ENCODE data around the gene CLEC4M.
"Not testable (repeated sequence)": the region's sequence is repeated elsewhere in the genome, so short reads cannot be mapped to it uniquely, and the experiment has no call there.

CLEC4M gene

DNA sequence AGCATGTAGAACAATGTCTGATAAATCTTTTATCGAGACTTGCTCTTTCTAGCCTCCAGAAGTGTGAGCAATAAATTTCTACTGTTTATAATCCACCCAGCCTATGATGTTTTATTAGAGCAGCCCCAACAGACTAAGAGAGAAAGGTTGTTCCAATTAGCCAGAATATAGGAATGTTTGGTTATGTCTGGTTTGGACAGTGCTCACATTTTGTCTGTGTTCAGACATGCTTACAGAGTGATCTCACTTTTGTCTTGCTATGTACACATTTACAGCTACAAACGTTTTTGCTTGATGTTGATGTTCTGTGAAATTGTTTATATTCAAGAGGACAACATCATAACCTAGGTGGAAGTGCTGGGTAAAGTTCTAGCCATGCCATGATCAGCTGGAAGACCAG lies 48.9 kb downstream of the CLEC4M start:
- no peak for DNase-seq (ENCODE audit: low read depth in 2 of 2)

DNA sequence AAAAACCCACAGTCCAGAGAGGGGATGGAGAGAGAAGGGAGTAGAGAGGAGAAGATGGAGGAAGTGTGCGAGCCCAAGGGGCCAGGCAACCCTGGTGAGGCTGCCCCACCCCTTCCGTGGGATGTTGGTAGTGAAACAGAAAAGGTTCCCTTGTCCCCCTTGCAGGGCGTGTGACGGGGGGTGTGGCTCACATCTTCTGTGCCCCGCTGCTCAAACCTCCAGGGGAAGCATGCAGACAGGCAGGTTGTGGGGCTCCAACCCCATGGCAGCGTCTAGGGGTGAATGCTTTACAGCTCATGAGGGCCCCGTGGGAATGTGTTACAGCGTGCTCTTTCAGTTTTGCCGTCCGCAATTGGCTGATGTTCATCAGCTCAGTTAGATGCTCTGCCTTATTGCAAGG lies 52.3 kb downstream of the CLEC4M start:
- no peak for DNase-seq (ENCODE audit: low read depth in 2 of 2)

DNA sequence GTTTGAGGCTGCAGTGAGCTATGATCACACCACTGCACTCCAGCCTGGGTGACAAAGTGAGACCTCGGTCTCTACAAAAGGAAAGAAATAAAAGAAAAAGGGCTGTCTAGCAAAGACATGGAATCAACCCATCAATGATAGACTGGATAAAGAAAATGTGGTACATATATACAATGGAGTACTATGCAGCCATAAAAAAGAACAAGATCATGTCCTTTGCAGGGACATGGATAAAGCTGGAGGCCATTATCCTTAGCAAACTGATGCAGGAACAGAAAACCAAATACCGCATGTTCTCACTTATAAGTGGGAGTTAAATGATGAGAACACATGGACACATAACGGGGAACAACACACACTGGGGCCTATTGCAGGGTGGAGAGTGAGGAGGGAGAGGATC lies 53.0 kb downstream of the CLEC4M start:
- not testable (repeated sequence) for DNase-seq (ENCODE audit: low read depth in 2 of 2)

DNA sequence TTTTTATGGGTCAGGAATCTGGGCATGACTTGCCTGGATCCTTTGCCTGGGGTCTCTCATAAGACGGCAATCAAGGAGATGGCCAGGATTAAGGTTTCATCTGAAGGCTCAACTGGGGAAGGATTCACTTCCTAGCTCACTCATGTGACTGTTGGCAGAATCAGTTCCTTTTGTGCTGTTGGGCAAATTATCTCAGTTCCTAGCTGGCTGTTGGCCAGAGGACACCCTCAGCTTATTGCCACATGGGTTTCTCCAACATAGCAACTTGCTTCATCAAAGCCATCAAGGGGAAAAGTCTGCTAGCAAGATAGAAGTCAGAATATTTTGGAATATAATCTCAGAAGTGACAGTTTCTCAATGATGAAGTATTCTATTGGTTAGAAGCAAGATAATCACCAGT lies 54.8 kb downstream of the CLEC4M start:
- no peak for DNase-seq (ENCODE audit: low read depth in 2 of 2)

DNA sequence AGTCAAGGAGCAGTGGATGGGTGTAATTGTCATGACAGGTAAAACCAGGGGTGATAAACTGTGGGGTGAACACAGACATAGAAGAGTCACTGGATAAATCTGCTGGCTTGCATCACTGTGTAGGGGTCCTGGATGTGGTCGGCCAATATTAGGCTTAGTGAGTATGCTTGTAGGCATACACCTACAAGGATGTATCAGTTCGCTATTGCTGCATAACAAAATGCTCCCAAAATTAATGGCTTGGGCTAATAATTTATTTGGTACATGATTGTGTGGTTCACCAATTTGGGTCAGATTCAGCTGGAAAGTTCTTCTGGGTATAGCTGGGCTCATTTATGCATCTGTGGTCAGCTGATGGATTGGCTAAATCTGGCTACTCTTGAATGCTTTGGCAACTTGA lies 55.8 kb downstream of the CLEC4M start:
- DNase-seq (ENCODE audit: low read depth in 2 of 2) = no peak

Measured in stimulated activated CD4-positive, alpha-beta T cell treated with anti-CD3 and anti-CD28 coated beads, Interleukin-1b, Interleukin-23, amount 100 ng/mL, for 1 hour (primary cell).